GM23248 (cell line): ENCODE measurements around the gene KCNT1. TPM values are rescaled to one million over a fixed set of nuclear protein-coding genes. Genes with fewer than 3 reads are reported as not detected.

Experiments used
- DNase-seq: peaks from one replicate; pipeline ENCODE4 v3.0.0-alpha.2; 2015
- H2AFZ ChIP-seq: fragments of 200-600 bp; sonication (generic); 2 replicates; pipeline ENCODE4 v1.6.1; 2016; ENCODE audit warnings: antibody characterized with exemption
- H3F3A ChIP-seq: fragments of 200-600 bp; sonication (generic); 2 replicates; pipeline ENCODE4 v1.6.1; 2016; ENCODE audit warnings: mild to moderate bottlenecking, antibody characterized with exemption, mixed run types; ENCODE audit not compliant: insufficient read depth
- H3K27ac ChIP-seq: fragments of 200-600 bp; sonication (generic); 2 replicates; pipeline ENCODE4 v1.5.1; 2016; ENCODE audit warnings: mild to moderate bottlenecking
- H3K27me3 ChIP-seq: fragments of 200-600 bp; sonication (generic); replicated peaks from 2 replicates; pipeline ENCODE4 v1.6.1; 2016; ENCODE audit warnings: mild to moderate bottlenecking; ENCODE audit not compliant: insufficient read depth
- H3K36me3 ChIP-seq: fragments of 200-600 bp; sonication (generic); 2 replicates; pipeline ENCODE4 v1.6.1; 2016; ENCODE audit warnings: low read depth, mild to moderate bottlenecking
- H3K4me1 ChIP-seq: fragments of 200-600 bp; sonication (generic); 2 replicates; pipeline ENCODE4 v1.6.1; 2016; ENCODE audit warnings: mild to moderate bottlenecking; ENCODE audit not compliant: insufficient read depth
- H3K4me2 ChIP-seq: fragments of 200-600 bp; sonication (generic); one replicate; pipeline ENCODE4 v1.6.1; 2016; ENCODE audit warnings: mild to moderate bottlenecking; ENCODE audit not compliant: unreplicated experiment
- H3K4me3 ChIP-seq: fragments of 200-600 bp; sonication (generic); 2 replicates; pipeline ENCODE4 v1.5.1; 2016; ENCODE audit warnings: mild to moderate bottlenecking
- H3K79me2 ChIP-seq: fragments of 200-600 bp; sonication (generic); 2 replicates; pipeline ENCODE4 v1.6.1; 2016; ENCODE audit warnings: mild to moderate bottlenecking; ENCODE audit not compliant: insufficient read depth
- H3K9ac ChIP-seq: fragments of 200-600 bp; sonication (generic); 2 replicates; pipeline ENCODE4 v1.6.1; 2016; ENCODE audit warnings: mild to moderate bottlenecking
- H3K9me2 ChIP-seq: fragments of 200-600 bp; sonication (generic); 2 replicates; pipeline ENCODE4 v1.6.1; 2016; ENCODE audit warnings: mixed run types, mild to moderate bottlenecking, moderate library complexity; ENCODE audit not compliant: insufficient read depth
- H3K9me3 ChIP-seq: fragments of 200-600 bp; sonication (generic); one replicate; pipeline ENCODE4 v1.6.1; 2017; ENCODE audit warnings: low read depth
- H4K20me1 ChIP-seq: fragments of 200-600 bp; sonication (generic); 2 replicates; pipeline ENCODE4 v1.6.0; 2016; ENCODE audit not compliant: insufficient read depth
- EZH2 ChIP-seq: fragments of 200-600 bp; sonication (generic); IDR thresholded peaks from 2 replicates; pipeline ENCODE4 v1.6.1; 2018; ENCODE audit warnings: antibody characterized with exemption, mild to moderate bottlenecking; ENCODE audit not compliant: insufficient read depth, poor library complexity, severe bottlenecking
- EZH2phosphoT487 ChIP-seq: fragments of 200-600 bp; sonication (generic); IDR thresholded peaks from 2 replicates; pipeline ENCODE4 v1.6.1; 2018; ENCODE audit warnings: antibody characterized with exemption, moderate library complexity, mild to moderate bottlenecking, low read depth; ENCODE audit not compliant: insufficient read depth
- WGBS, 2 experiments: methylation state at CpG; one replicate each; pipeline ENCODE4 v1.1.6; 2015 to 2017; ENCODE audit warnings: low lambda C conversion rate in 2 of 2, low coverage in 1 of 2; ENCODE audit errors: missing lambda C conversion rate in 2 of 2; 5-methylcytosine and 5-hydroxymethylcytosine counted together
- in situ Hi-C: fragments of 300-500 bp; cut with MboI; formaldehyde crosslinking; loops from 2 replicates; pipeline ENCODE4 v1.15.0; 2020
- polyA plus RNA-seq: library from polyadenylated mRNA; unstranded; fragments of >200 nt; fragmentation: Nextera tagmentation; extraction: Ambion mirVana; gene quantifications from 2 replicates; pipeline ENCODE4 v1.2.1, GENCODE V29; 2016
- total RNA-seq: library from RNA; depleted of rRNA; stranded (reverse); fragments of >200 nt; shearing (Covaris generic); gene quantifications from 2 replicates; pipeline ENCODE4 v1.2.3, GENCODE V29; 2014

Gene KCNT1
- total and polyA plus RNA-seq, 2 experiments from 2014 or later = not detected

- H3K27me3 ChIP-seq = no peaks in the 10 kb centered on the region
- WGBS, 2 experiments = 15 to 16% methylated on average over 19 to 20 of the region's 20 CpGs
- no peak overlapping the region for H3K4me3 ChIP-seq
- H3K4me1 ChIP-seq = no peaks in the 10 kb centered on the region
- no peak overlapping the region for H2AFZ ChIP-seq
- DNase-seq = no peak
- no peaks in the 10 kb centered on the region for H3F3A ChIP-seq
- H3K9ac ChIP-seq = no peak overlapping the region
- H3K79me2 ChIP-seq = no peaks in the 10 kb centered on the region
- H3K9me2 ChIP-seq = no peaks in the 10 kb centered on the region
- no peaks in the 10 kb centered on the region for H4K20me1 ChIP-seq
- in situ Hi-C loops = no loop called here
- no peaks in the 10 kb centered on the region for H3K36me3 ChIP-seq
- no peaks in the 10 kb centered on the region for H3K9me3 ChIP-seq
- TF ChIP-seq EZH2 (no peak), EZH2phosphoT487 (no peak)
- H3K4me2 ChIP-seq = no peak overlapping the region
- no peak overlapping the region for H3K27ac ChIP-seq
These were observed 59.3 kb downstream of the KCNT1 start for GRCh38 chr9:135761150-135761844.

- no peak for DNase-seq
- Histone ChIP-seq H4K20me1 (no peaks in the 10 kb centered on the region), H2AFZ (no peak overlapping the region), H3K9me3 (no peaks in the 10 kb centered on the region), H3K9me2 (no peaks in the 10 kb centered on the region), H3K79me2 (no peaks in the 10 kb centered on the region), H3K27me3 (no peaks in the 10 kb centered on the region), H3K9ac (no peak overlapping the region), H3K36me3 (no peaks in the 10 kb centered on the region), H3K27ac (no peak overlapping the region), H3F3A (no peaks in the 10 kb centered on the region), H3K4me3 (no peak overlapping the region), H3K4me1 (no peaks in the 10 kb centered on the region), H3K4me2 (no peak overlapping the region)
- in situ Hi-C loops = no loop called here
- TF ChIP-seq EZH2phosphoT487 (no peak), EZH2 (no peak)
- 38 to 39% methylated on average over 16 of the region's 16 CpGs for WGBS, 2 experiments
These were observed 59.8 kb downstream of the KCNT1 start for GRCh38 chr9:135761845-135762168.

DNA sequence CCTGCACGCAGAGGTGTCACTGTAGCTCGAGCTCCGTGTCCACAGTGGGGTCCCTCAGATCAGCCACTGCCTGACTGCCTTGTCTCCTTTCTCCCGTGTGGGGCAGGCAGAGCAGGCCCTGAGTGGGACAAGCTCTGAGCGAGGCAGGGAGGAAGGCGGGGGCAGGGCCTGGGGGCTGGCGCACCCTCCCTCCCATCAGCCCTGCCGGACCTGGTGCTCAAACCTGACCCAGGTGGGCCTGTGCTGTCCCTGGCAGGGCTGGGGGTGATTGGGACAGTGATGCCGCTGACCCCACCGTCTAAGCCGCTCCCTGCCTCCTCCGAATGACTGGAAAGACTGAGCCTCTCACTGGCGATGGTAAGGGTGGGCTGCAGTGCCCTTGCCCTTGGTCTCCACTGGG lies 60.9 kb downstream of the KCNT1 start:
- no peaks in the 10 kb centered on the region for H3K27me3 ChIP-seq
- H3F3A ChIP-seq = no peaks in the 10 kb centered on the region
- no peaks in the 10 kb centered on the region for H4K20me1 ChIP-seq
- no peak overlapping the region for H3K4me3 ChIP-seq
- no peaks in the 10 kb centered on the region for H3K9me2 ChIP-seq
- no peak for TF ChIP-seq EZH2phosphoT487
- TF ChIP-seq EZH2 = no peak
- no peaks in the 10 kb centered on the region for H3K79me2 ChIP-seq
- H3K36me3 ChIP-seq = no peaks in the 10 kb centered on the region
- no peak overlapping the region for H3K4me2 ChIP-seq
- H3K4me1 ChIP-seq = no peaks in the 10 kb centered on the region
- no peak overlapping the region for H3K27ac ChIP-seq
- DNase-seq = no peak
- H2AFZ ChIP-seq = no peak overlapping the region
- no peak overlapping the region for H3K9ac ChIP-seq
- no peaks in the 10 kb centered on the region for H3K9me3 ChIP-seq
- WGBS, 2 experiments = 46 to 63% methylated on average over 5 to 13 of the region's 13 CpGs
- in situ Hi-C loops = no loop called here

DNA sequence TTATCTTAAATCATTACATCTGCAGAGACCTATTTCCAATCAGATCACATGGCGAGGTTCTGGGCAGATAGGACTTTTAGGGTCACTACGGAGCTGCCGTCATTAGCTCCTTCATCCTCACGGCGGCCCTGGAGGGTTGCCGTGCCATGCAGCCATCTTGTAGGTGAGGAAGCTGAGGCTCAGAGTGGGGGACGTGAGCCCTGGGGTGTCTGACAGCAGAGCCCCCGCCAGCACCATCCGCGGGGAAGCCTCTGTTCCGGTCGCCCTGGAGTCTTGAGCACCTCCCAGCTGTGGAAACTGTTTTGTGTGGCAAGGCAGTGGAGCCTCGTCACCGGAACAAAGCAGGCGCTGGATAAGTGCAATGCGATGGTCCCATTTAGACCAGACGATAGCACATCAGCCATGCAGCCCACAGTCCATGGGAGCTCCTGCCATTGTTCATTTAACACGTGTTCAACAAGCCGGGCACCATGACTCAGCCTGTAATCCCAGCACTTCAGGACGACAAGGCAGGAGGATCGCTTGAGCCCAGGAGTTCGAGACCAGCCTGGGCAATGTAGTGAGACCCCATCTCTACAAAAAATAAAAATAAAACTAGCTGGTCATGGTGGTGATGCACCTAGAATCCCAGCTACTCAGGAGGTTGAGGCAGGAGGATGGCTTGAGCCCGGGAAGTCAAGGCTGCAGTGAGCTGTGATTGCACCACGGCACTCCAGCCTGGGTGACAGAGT lies 61.9 kb downstream of the KCNT1 start:
- Histone ChIP-seq H3K9ac (no peak overlapping the region), H3K4me2 (no peak overlapping the region), H3K36me3 (no peaks in the 10 kb centered on the region), H3K27me3 (no peaks in the 10 kb centered on the region), H3F3A (no peaks in the 10 kb centered on the region), H3K9me3 (no peaks in the 10 kb centered on the region), H3K4me1 (no peaks in the 10 kb centered on the region), H2AFZ (no peak overlapping the region), H4K20me1 (no peaks in the 10 kb centered on the region), H3K79me2 (no peaks in the 10 kb centered on the region), H3K4me3 (no peak overlapping the region), H3K9me2 (no peaks in the 10 kb centered on the region), H3K27ac (no peak overlapping the region)
- TF ChIP-seq EZH2 = no peak
- no peak for TF ChIP-seq EZH2phosphoT487
- in situ Hi-C loops = no loop called here
- no peak for DNase-seq
- 70 to 72% methylated on average over 23 to 24 of the region's 24 CpGs for WGBS, 2 experiments
